GM21737 (cell line): ENCODE measurements around the gene GLI3.

ENCODE experiments used
- ATAC-seq: cut with Tn5 transposase; IDR thresholded peaks from one replicate; pipeline ENCODE4 v1.9.1; 2021; ENCODE audit warnings: mild to moderate bottlenecking, moderate library complexity; ENCODE audit not compliant: unreplicated experiment

The GLI3 gene

DNA sequence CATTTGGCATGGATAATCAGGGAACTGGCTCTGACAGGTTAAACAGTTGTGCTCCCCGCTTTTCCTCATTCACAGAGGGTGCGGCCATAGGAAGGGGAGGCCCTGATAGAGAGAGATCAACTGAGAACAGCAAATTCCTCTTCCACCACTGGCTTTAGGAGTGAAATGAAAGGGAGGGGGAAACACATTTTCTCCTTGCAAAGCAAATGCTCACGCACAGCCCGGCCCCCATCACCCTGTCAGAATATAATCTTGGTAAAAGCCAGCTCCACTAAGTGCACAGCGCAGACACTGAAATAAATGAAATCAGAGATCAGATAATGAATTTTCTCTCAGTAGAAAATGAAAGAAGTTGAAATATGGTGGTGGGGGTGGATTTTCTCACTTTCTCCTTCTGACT lies 187.2 kb downstream of the GLI3 start:
- ATAC-seq: no peak

DNA sequence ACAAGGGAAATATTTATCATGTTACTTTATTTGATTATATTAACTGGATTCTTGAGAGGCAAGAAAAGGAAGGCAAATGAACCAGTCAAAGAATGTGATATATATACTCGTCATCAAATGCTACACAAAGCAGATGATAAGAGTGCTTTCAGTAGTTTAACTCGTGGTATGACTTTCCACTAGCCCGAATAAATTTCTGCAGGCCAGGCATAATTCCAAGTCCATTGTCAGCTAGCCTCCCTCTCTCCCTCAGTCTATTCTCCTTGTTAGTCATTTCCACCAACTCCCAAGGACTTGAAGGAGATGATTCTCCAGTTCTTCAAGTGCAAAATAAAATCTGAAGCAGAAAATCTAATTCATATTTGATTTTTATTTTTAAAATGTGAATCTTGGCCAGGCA lies 190.5 kb downstream of the GLI3 start:
- no peak for ATAC-seq

DNA sequence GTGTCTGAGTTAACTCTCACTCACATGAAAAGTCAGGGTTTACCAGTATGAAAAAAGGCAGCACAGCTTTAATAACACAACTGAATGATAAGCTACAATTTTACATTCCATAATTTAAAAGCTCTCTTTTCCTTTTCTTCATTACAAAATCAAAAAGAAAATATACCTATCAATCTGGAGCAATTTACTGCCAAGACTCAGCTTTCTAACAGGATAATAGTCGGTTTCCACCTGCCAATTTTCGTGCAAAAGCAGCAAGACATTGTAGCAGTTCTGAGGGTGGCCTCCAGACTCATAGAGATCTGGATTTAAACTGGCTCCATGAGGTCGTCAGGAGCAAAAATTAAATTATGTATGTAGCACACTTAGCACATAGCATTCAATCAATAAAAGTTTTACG lies 191.0 kb downstream of the GLI3 start:
- ATAC-seq: no peak

DNA sequence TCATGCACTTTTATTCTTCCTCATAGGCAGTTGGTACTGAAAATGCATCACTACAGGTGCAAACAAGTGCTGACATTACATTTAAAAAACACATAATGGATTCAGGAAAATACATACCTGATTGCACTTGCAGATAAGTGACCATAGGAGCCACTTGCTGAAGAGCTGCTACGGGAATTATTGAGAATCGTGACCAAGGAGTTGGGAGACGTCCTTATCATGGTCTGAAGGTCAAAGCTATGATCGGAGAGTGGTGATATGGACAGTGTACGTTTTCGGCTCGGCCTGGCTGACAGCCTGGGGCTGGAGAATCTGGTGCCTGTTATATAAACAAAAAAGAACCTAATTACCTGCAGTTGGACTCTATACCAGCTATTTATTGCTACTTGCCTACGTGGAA lies 197.1 kb downstream of the GLI3 start:
- ATAC-seq: no peak

DNA sequence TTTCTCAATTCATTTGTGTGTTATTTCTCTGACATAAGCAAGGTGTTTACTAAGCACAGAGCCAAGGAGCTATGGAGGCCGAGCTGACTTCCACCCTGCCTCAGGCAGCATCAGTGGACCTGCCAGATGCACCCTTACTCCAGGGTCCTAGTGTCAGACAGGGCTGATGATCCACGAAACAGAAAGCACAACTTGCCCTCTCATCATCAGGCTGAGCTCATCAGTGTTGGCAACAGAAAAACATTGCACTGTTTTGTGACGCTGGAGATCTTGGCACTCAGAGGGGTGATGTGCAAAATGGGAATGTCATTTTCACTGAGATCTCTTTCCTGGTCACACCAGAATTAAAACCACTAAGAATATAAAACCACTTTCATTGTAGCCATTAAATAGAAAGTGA lies 201.8 kb downstream of the GLI3 start:
- no peak for ATAC-seq

DNA sequence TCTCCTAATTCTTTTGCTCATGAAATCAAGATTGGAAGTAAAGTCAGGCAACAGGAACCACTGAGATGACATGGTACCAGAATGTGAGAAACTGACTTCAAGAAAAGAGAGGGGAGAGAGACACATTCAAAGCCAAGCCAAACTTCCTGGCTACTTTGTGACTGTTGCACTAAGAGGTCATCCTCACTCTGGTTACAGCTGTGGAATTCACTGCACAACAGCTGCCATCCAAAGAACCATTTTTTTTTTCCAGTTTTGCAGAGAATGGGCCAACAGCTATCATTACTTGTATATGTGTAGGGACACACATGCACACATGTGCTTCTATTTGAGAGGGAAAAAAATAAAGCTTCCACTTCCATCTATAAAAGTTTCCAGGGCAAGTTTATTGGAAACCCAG lies 203.5 kb downstream of the GLI3 start:
- ATAC-seq: no peak

DNA sequence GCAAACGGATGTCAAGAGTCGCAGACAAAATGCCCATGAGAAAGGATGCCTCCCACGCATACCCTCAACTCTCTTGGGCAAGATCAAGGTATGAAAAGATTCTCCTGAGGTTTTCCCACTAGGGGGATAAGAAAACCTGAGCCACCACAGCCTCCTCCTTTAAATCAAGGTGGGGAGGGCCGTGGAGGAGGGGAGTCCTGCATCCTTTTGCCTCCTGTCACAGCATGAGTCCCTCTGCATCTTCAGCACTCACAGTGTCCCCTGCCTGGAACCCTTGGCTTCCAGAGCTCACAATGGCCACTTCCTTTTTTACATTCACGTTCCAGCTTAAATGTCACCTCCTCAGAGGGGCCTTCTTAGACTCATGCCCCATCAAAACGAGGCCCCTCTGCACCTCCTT lies 207.6 kb downstream of the GLI3 start:
- ATAC-seq: no peak

DNA sequence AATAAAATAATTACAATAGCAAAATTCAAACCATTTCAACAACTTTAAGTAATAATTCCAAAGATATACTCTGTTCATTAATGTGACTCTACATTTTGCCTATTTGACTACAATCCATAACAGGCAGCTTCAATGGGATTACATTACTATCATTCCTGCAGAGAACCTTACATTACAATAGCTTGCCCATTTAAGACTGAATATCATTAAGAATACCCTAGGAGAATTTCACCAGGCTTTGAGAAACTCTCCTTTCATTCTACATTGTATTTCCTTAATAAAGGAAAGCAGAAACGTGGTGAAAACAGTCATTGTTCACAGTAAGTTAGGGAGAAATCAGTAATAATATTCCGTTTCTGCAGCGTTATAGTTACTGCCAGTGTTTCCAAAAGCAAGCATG lies 209.5 kb downstream of the GLI3 start:
- ATAC-seq: no peak

DNA sequence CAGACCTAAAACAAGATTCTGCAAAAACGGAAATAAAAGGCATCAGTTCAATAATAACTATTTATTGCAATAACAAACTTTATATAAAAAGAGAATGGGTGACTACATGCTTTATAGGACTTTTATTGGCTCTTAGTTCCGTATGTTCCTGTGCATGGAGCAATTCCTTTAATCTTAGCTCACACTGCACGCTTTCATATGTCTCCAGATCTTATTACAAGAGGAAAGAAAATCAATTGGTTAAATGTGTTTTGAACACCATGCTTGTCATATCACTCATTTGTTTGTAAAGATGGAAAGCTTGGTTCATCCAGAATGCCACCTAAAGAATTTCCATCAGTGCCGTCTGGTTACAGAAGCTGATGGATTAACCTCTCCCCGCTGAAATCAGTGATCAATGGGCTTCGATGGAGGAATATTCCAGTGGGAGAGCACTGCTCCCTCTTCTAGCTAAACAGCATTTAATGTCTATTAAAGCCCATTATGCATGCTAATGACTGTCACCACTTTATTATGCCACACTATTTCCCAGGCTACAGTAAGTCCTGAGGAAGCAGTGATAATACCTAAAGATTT lies 210.3 kb downstream of the GLI3 start:
- ATAC-seq: no peak

DNA sequence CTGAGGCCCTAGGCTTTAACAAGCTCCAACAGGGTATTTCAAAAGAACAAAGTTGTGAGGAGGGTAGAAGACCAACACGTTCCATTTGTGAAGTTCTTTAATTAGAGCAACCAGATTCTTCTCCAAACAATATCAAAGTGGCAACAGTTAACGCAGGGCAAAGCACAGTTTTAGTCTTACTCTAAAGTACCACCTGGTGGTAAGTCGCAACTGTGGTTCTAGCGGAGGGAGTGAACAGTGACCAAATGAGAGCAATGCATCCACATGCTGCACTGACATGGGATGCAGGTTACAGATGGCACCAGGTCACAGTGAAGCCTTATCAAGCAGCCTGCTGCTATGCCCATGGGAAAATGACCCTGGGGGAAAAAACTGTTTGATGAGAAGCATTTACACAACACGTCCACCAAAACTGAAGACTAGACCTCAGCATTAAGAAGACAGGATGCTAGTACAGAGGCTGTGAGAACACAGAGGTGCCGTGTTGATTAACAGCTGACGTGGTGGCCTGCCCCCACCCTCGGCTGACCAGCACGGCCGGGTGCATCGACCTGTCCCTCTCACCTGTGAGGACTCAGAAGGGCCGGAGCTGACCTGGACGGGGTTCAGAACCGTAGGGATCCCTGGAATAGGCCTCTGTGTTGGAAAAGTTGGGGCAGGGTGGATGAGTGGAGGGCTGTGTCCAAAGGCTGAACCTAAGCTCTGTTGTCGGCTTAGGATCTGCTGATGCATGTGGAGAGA lies 211.2 kb downstream of the GLI3 start:
- no peak for ATAC-seq

DNA sequence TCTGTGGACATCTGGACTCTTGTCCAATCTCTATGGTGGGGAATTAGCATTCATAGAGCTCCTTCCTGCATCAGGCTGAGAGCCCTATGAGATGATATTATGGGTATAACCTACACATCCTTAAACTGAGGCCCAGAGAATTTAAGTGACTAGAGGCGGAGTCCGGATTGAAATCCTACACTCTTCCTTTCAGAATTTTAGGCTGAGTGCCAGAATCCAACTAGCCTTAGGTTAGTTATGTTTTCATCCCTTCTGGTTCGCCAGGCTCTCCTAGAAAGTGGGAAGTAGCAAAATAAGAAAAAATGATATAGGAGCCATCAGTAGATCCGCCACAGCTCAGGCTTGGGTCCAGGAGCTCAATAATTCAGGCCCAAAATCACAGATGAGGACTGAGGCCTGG lies 212.5 kb downstream of the GLI3 start:
- ATAC-seq: no peak

DNA sequence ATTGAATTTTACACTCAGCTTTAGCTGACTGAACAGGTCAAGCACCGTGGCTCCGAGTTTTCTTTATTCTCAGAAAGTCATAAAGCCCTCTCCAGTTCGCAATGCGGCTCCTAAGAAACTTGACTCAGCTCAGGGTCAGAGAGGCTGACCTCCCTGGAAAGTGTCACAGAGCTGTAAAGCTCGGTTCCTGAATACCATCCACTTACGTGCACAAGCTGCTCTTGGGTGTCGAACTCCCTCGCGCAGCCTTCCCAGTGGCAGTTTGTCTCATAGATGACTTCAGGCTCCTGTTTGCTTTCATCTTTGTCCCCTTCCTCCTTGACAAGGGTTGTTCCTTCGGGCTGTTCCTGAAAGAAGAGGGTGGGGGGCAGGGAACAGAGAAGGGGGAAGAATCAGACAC lies 213.7 kb downstream of the GLI3 start:
- ATAC-seq: no peak

DNA sequence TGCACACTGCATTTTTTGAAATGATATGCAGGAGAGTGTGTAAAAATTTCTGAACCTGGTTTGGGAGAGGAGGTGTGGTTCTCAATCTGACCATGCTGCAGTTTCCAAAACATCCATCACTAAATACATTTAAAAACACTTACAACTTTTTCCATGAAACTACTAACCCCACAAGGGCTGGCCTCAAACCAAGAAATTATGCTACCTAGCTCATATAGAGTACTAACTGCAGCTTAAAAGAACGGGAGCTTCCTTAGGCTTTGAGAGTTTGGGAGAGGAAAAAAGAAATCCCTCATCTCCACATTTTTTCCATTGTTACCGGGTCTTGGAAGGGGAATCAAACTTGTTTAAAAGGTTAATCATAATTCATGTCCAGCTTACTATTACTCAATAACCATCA lies 214.2 kb downstream of the GLI3 start:
- ATAC-seq: no peak

DNA sequence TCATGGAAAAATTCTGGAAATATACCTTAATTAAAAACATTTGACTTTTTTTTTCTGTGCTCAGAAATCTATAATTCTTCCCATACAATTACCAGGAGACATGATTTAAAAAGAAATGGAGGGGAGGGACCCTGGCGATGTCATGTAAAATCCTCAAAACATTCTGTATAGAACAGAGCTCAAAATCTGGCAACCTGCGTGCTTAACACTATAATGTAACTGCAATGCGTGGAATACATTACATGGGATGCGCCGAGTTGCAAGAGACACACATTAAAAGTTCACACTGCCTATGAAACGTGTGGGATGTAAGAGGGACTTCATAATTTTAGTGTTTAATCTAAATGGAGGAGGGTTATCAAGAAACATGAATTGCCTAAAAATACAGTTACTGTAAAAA lies 215.0 kb downstream of the GLI3 start:
- no peak for ATAC-seq

DNA sequence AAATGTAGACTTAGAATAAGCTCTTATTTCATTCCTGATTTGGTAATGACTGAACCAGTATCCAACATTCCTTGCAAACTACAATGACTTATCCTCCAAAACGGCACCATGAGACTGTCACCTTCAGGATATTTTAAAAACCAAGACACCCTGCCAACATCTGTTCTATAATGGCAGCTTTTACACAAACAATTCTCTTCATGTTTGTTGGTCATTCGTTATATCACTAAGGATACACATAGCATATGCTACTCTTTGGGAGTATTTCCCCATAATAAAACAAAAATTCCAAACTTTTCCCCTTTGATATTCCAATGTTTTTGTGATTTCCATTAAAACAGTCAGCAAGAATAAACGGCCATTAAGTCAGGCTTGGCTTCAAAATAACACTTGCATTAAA lies 215.4 kb downstream of the GLI3 start:
- no peak for ATAC-seq

DNA sequence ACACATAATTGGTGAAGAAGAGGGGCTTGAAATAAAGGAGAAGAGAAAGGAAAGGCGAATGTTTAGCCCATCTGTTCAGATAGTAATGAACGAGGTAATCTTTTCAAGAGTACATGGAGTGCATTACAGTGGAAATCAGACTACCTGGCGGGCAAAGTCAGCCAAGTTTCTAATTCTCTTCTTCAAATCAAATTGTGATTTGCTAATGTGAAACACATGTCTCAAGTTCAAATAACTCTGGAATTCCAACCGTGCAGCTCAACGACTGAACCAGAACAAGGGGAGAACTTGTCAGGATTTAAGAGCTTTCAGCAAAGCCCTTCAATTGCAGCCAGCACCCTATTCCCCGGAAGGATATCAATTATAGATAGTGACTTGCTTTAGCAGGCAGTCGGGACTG lies 216.9 kb downstream of the GLI3 start:
- ATAC-seq: no peak

DNA sequence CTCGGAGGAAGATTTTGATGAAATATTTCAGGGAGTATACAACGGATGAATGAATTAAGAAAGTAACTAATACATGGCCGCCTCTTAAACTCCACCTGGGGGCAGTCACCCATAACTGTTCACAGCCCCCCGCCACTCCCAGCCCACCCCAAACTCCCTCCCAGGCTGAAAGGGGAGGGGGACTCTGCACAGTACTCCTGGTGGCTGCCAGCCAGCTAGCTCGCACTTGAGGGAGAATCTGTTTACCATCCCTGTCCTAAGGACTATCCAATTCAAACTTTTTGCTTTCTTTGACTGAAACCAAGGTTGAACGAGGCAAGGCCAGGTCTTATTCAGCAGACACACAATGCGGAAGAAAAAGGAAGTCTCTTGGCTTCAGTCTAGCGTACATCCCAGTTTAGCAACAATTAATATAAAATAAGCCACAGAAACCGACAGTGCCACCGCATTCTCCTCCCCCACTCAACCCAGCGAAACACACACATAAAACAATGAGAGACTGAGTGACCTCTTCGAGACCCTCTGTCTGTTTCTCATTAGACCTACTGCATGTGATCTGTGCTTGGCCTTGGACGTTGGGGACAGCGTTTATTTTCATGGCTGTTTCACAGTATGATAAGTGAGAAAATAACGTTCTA lies 219.5 kb downstream of the GLI3 start:
- ATAC-seq: no peak

DNA sequence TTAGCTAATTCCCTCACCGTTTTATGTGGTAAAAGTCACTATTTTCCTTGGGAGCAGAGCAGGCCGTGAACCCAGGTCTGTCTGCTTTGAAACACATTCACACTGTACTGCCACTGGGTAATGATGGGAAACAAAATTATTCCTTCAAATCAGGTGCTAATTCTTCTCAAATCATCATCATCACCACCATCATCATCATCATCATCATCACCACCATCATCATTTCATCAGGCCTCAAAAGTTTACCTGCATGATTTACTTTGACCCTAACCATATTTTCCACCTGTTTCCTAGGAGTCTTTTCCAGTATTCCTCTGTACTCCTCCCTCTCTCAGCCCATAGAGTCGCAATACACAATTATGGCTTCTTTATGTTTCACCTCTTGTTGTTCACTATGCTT lies 220.5 kb downstream of the GLI3 start:
- no peak for ATAC-seq

DNA sequence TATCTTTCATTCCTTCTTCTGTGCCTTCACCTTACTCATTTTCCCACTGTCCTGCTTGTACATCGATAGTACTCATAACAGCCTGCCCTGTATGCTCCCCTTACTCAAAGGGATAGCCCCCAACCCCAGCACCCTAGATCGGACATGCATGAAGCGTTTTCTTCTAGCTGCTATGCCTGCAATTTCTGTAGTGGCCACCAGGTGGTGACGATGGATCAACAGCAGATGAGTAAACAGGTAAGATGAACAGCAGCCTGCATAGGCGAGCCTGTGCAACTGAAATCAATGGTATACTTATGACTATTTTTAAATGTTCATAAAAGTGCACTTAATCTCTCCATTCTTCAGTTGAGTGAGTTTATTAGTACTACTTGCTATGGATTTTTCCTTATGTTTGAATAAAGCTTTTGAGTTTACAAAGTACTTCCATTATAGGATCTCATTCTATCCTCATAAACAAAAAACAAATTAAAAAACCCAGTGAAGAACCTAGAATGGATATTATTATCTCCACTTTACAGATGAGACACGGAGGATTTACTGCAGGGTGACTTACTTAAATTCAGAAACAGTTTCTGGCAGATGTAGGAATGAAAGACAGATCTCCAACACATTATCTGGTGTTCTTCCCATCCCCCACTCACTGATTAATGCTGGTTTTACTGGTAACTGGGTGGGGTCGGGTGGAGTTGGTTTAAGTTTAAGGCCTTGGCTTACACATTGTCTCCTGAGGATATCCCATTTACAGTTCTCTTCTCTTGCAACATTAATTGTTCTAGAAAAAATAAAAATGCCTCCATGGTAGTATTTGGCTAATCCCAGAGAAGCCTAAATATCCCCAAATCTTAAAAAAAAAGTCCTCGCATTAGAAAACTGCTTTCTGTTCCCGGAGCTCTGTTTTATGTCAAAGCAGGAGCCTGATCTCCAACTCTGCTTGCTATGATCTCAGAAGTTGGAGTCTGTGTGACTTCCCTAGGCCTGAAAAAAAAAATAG lies 222.1 kb downstream of the GLI3 start:
- ATAC-seq: no peak

DNA sequence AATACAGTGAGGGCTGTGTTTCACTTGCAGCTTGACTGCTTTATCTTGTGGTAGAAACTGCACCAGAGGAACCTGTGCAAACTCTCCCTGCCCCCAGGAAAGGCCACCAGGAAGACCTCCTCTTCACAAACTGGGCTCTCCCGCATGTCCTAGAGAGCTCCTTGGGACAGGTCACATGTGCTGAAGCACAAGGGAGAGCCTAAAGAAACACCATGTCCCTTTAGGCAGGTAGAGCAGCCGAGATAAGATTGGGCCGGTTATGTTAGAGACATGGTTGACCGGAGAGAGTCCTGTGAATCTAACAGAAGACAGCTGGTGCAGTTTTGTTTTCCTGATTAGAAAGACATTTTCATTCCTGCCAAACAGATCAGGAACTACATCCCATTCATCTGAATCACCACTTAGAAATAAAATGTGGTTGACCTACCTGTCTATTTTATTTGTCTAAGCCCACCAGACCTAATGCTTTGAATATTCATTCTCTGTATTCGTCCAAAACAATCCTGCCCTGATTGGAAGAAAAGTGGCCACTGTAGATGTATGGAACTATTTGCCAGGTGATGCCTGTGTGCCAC lies 224.1 kb downstream of the GLI3 start:
- ATAC-seq: no peak

DNA sequence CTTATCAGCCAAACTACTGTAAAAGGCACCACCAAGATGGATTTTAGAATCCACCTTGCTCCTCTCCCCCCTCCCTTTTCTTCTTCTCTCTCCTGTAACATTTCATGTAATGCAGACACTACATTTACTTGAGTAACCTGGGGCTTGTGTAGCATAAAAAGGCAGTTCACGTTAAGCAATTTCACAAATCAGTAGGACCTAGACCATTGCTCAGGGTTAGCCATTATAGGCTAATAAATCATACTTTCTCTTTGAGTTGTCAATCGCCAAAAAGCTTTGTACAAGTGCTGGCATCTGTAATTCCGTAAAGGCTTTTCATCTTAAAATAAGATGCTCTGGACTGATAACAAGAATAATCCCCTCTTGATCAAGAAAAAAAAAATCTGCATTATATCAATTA lies 224.7 kb downstream of the GLI3 start:
- no peak for ATAC-seq
